ENCODE measurements around the gene MOCS2. TPM values are rescaled to one million over a fixed set of nuclear protein-coding genes. Genes with fewer than 3 reads are reported as not detected.

The MOCS2 gene
- total and polyA plus RNA-seq, 2 of the 8 experiments (the other 6 are each of a cell fraction or from before 2014, with no cell fraction given), result 6.7 to 16.1 TPM

GRCh38 chr5:53110156-53110555 is 599 bp upstream of the MOCS2 start (continued):
- TF ChIP-seq EZH2 (IDR thresholded peaks at IDR 0.05; ENCODE audit: low read depth, low read length, severe bottlenecking) (no peak), EP300 (IDR thresholded peaks at IDR 0.05; ENCODE audit: borderline replicate concordance in 1 of 2, low read depth in 2 of 2, low read length in 2 of 2) (no peak)
